22Rv1 (cell line): ENCODE measurements around the gene CAMSAP1.

Source experiments
- ZFX ChIP-seq: fragments of 450-650 bp; IDR thresholded peaks from 2 replicates; pipeline ENCODE4 v1.6.1; 2017; ENCODE audit warnings: antibody characterized with exemption, borderline replicate concordance
- TF ChIP-seq, protein P1 (sequence below): fragments of 450-650 bp; IDR thresholded peaks from 2 replicates; pipeline ENCODE4 v1.5.1; 2017; ENCODE audit warnings: mild to moderate bottlenecking

DNA sequence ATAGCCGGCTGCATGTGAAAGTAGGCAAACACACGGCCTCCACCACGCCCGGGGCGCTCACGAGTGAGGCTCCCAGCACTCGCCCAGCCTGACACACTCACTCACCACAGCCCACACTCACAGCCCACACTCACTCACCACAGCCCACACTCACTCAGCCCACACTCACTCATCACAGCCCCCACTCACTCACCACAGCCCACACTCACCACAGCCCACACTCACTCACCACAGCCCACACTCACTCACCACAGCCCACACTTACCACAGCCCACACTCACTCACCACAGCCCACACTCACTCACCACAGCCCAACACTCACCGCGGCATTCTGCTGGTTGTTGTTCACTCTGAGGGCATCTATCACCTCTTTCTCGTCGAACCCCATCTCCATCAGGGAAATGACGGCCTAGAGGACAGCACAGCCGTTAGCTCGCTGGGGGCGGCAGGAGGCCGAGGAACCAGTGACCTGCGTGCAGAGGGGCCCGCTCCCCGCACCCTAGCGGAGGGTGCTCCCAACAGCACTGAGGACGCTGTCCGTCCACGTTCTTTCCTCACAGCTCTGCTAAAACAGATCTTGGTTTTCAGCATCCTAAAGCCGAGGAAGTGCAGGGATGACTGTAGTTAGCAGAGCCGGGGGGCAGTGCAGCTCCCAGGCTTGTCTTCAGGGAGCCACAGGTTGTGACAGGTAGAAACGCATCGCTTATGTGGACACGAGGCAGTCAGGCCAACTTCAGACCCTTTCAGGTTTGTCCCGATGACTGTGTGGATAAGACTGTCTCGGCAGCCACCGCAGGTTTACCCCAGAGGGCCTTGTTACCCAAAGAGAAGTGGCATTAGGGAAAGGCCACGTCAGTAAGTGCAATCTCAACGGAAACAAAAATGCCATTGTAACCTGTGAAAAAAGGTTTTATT is 32.3 kb upstream of the CAMSAP1 start:
- TF ChIP-seq, protein P1, sequence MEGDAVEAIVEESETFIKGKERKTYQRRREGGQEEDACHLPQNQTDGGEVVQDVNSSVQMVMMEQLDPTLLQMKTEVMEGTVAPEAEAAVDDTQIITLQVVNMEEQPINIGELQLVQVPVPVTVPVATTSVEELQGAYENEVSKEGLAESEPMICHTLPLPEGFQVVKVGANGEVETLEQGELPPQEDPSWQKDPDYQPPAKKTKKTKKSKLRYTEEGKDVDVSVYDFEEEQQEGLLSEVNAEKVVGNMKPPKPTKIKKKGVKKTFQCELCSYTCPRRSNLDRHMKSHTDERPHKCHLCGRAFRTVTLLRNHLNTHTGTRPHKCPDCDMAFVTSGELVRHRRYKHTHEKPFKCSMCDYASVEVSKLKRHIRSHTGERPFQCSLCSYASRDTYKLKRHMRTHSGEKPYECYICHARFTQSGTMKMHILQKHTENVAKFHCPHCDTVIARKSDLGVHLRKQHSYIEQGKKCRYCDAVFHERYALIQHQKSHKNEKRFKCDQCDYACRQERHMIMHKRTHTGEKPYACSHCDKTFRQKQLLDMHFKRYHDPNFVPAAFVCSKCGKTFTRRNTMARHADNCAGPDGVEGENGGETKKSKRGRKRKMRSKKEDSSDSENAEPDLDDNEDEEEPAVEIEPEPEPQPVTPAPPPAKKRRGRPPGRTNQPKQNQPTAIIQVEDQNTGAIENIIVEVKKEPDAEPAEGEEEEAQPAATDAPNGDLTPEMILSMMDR = no peak
- no peak for TF ChIP-seq ZFX
